Measurements from ENCODE around the gene FAM241A. TPM values are rescaled to one million over a fixed set of nuclear protein-coding genes. Genes with fewer than 3 reads are reported as not detected.

Gene FAM241A
- total and polyA plus RNA-seq, 2 donors (not counting 1 experiment from before 2014, with no cell fraction given) = 1.2 to 1.7 TPM

DNA sequence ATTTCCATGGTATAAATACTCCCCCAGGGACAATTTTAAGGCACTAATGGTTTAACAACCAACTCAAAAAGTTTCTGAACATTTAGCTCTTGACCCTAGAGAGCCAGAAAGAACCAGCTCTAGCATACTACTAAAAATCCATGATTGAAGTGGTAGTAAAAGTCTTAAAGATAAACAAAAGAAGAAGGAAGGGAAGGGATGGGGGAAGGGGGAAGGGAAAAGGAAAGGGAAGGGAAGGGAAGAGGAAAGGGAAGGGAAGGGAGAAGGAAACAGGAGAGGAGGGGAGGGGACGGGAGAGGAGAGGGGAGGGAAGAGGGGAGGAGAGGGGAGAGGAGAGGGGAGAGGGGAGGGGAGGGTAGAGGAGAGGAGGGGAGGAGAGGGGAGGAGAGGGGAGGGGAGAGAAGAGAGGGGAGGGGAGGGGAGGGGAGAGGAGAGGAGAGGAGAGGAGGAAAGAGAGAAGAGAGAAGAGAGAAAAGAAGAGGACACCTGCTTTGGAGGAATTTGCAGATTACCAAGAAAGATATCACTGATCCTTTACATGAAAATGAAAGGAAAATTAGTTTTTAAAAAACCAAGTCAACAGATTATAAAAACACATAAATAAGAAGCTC is 26.4 kb upstream of the FAM241A start:
- no peak overlapping the region for H3K4me2 ChIP-seq (ENCODE audit: extremely low read depth, insufficient read depth, low read length)
- no peaks in the 10 kb centered on the region for H3K4me1 ChIP-seq (ENCODE audit: control insufficient read depth, extremely low read depth, insufficient read depth, low read length)
- H4K20me1 ChIP-seq (ENCODE audit: control insufficient read depth, extremely low read depth, insufficient read depth, low read length) = no peaks in the 10 kb centered on the region
- no peaks in the 10 kb centered on the region for H3K27me3 ChIP-seq (ENCODE audit: control insufficient read depth, insufficient read depth, low read length)
- no peak overlapping the region for H3K27ac ChIP-seq (ENCODE audit: insufficient read depth, low read length)
- H2AFZ ChIP-seq (ENCODE audit: low read length) = no peak overlapping the region
- H3K9ac ChIP-seq (ENCODE audit: insufficient read depth, low read length) = no peak overlapping the region
- DNase-seq (ENCODE audit: low read depth in 2 of 2) = no peak
- TF ChIP-seq, protein P1, sequence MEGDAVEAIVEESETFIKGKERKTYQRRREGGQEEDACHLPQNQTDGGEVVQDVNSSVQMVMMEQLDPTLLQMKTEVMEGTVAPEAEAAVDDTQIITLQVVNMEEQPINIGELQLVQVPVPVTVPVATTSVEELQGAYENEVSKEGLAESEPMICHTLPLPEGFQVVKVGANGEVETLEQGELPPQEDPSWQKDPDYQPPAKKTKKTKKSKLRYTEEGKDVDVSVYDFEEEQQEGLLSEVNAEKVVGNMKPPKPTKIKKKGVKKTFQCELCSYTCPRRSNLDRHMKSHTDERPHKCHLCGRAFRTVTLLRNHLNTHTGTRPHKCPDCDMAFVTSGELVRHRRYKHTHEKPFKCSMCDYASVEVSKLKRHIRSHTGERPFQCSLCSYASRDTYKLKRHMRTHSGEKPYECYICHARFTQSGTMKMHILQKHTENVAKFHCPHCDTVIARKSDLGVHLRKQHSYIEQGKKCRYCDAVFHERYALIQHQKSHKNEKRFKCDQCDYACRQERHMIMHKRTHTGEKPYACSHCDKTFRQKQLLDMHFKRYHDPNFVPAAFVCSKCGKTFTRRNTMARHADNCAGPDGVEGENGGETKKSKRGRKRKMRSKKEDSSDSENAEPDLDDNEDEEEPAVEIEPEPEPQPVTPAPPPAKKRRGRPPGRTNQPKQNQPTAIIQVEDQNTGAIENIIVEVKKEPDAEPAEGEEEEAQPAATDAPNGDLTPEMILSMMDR (conservative IDR thresholded peaks at IDR 0.05 in 1 of 2, IDR thresholded peaks at IDR 0.05 in 1 of 2; ENCODE audit: low read depth in 1 of 2, low read length in 2 of 2) = no peak
- TF ChIP-seq EZH2 (IDR thresholded peaks at IDR 0.05; ENCODE audit: low read length, missing control alignments) = no peak
- H3K9me3 ChIP-seq (ENCODE audit: control insufficient read depth, insufficient read depth, low read depth, low read length) = no peaks in the 10 kb centered on the region
- H3K4me3 ChIP-seq (replicated peaks in 1 of 4; ENCODE audit: control extremely low read depth in 1 of 4, insufficient read depth in 1 of 4, low read depth in 3 of 4, low read length in 4 of 4) = no peak overlapping the region
- H3K36me3 ChIP-seq (ENCODE audit: control insufficient read depth, insufficient read depth, low read length) = no peaks in the 10 kb centered on the region
- no peaks in the 10 kb centered on the region for H3K79me2 ChIP-seq (ENCODE audit: control insufficient read depth, insufficient read depth, low read length)

DNA sequence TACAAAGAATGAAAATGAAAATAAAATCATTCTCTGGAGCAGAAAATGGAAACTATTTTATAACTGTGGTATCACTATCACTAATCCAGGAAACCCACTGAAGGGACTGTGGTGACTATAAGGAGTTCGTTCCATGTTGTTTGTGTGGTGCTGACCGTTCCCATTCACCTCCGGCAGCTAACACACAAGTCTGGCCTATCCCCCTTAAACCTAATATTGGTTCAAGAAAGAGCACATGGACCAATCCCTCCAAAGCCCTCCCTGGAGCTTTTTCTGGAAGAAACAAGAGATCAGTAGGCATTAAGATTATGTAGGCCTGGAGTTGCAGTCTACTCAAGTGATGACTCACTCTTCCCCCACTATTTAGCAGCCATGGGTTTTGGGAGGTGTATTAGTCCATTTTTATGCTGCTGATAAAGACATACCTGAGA is 25.9 kb upstream of the FAM241A start:
- H3K27me3 ChIP-seq (ENCODE audit: control insufficient read depth, insufficient read depth, low read length) = no peaks in the 10 kb centered on the region

DNA sequence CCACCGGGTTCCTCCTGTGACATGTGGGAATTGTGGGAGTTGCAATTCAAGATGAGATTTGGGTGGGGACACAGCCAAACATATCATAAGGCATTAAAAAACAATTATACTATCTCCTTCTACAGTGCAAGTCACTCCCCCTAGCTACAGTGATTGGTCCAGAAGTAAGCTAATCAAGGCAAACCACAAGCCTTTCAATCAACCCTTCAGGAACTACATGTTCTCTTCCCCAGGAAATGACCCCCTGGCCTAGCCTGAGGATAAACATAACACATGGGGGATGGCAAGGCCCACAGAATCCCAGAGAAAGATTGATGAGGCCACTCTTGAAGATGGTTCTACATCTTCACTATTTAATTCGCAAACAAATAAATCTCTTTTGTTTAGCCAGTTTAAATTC is 25.2 kb upstream of the FAM241A start:
- H3K36me3 ChIP-seq (ENCODE audit: control insufficient read depth, insufficient read depth, low read length) = no peaks in the 10 kb centered on the region
- no peak overlapping the region for H3K9ac ChIP-seq (ENCODE audit: insufficient read depth, low read length)
- no peak overlapping the region for H3K4me3 ChIP-seq (replicated peaks in 1 of 4; ENCODE audit: control extremely low read depth in 1 of 4, insufficient read depth in 1 of 4, low read depth in 3 of 4, low read length in 4 of 4)

More for the DNA sequence above, 25.9 kb upstream of the FAM241A start:
- H3K4me2 ChIP-seq (ENCODE audit: extremely low read depth, insufficient read depth, low read length) = no peak overlapping the region
- H4K20me1 ChIP-seq (ENCODE audit: control insufficient read depth, extremely low read depth, insufficient read depth, low read length) = no peaks in the 10 kb centered on the region
- no peak overlapping the region for H3K27ac ChIP-seq (ENCODE audit: insufficient read depth, low read length)
- no peaks in the 10 kb centered on the region for H3K4me1 ChIP-seq (ENCODE audit: control insufficient read depth, extremely low read depth, insufficient read depth, low read length)
- no peak overlapping the region for H2AFZ ChIP-seq (ENCODE audit: low read length)
- TF ChIP-seq, protein P1 (conservative IDR thresholded peaks at IDR 0.05 in 1 of 2, IDR thresholded peaks at IDR 0.05 in 1 of 2; ENCODE audit: low read depth in 1 of 2, low read length in 2 of 2) = no peak
- no peak for TF ChIP-seq EZH2 (IDR thresholded peaks at IDR 0.05; ENCODE audit: low read length, missing control alignments)
- H3K4me3 ChIP-seq (replicated peaks in 1 of 4; ENCODE audit: control extremely low read depth in 1 of 4, insufficient read depth in 1 of 4, low read depth in 3 of 4, low read length in 4 of 4) = no peak overlapping the region
- no peak for DNase-seq (ENCODE audit: low read depth in 2 of 2)
- no peak overlapping the region for H3K9ac ChIP-seq (ENCODE audit: insufficient read depth, low read length)
- no peaks in the 10 kb centered on the region for H3K79me2 ChIP-seq (ENCODE audit: control insufficient read depth, insufficient read depth, low read length)
- H3K36me3 ChIP-seq (ENCODE audit: control insufficient read depth, insufficient read depth, low read length) = no peaks in the 10 kb centered on the region
- no peaks in the 10 kb centered on the region for H3K9me3 ChIP-seq (ENCODE audit: control insufficient read depth, insufficient read depth, low read depth, low read length)

More for the DNA sequence above, 25.2 kb upstream of the FAM241A start:
- Histone ChIP-seq H3K4me1 (ENCODE audit: control insufficient read depth, extremely low read depth, insufficient read depth, low read length) (no peaks in the 10 kb centered on the region), H3K4me2 (ENCODE audit: extremely low read depth, insufficient read depth, low read length) (no peak overlapping the region), H3K27ac (ENCODE audit: insufficient read depth, low read length) (no peak overlapping the region), H4K20me1 (ENCODE audit: control insufficient read depth, extremely low read depth, insufficient read depth, low read length) (no peaks in the 10 kb centered on the region), H2AFZ (ENCODE audit: low read length) (no peak overlapping the region), H3K9me3 (ENCODE audit: control insufficient read depth, insufficient read depth, low read depth, low read length) (no peaks in the 10 kb centered on the region), H3K79me2 (ENCODE audit: control insufficient read depth, insufficient read depth, low read length) (no peaks in the 10 kb centered on the region), H3K27me3 (ENCODE audit: control insufficient read depth, insufficient read depth, low read length) (no peaks in the 10 kb centered on the region)
- peak in 1 of 2 donors; percentile 49 for DNase-seq (ENCODE audit: low read depth in 2 of 2)
- TF ChIP-seq, protein P1 (conservative IDR thresholded peaks at IDR 0.05 in 1 of 2, IDR thresholded peaks at IDR 0.05 in 1 of 2; ENCODE audit: low read depth in 1 of 2, low read length in 2 of 2) = no peak
